ENCODE measurements around the gene RPH3AL. TPM values are rescaled to one million over a fixed set of nuclear protein-coding genes. Genes with fewer than 3 reads are reported as not detected.

RPH3AL gene
- total and polyA plus RNA-seq, 12 donors, result 3.6 to 11.1 (median 6.0) TPM

GRCh38 chr17:265718-266117 is 86.9 kb downstream of the RPH3AL start:
- Histone ChIP-seq H3K36me3 (peaks cover 0 to 9% (median 0%) of the 10 kb centered on the region in 9 donors), H3K27me3 (peaks cover 0 to 3% (median 0%) of the 10 kb centered on the region in 7 donors), H3K4me1 (peaks cover 11 to 42% (median 22%) of the 10 kb centered on the region in 9 donors), H3K4me3 (no peak overlapping the region), H3K27ac (peak overlapping the region in 8 of 10 donors; percentile 32 to 94 (median 86)), H3K9me3 (no peaks in the 10 kb centered on the region)
- intact Hi-C loops (cut with DNase I), result no loop called here
- no peak for TF ChIP-seq CTCF (IDR thresholded peaks at IDR 0.05)
- DNase-seq (peak in 1 of 2 donors; percentile 33), ATAC-seq (peak in 5 of 8 donors; percentile 23 to 49 (median 32))
- 49 to 56% methylated on average over 10 of the region's 10 CpGs for WGBS, 2 donors

GRCh38 chr17:263773-264172 is 88.8 kb downstream of the RPH3AL start:
- WGBS, 2 donors, result 96 to 98% methylated on average over 24 of the region's 24 CpGs

GRCh38 chr17:263271-263670 is 89.3 kb downstream of the RPH3AL start:
- Histone ChIP-seq H3K4me1 (peaks cover 23 to 66% (median 33%) of the 10 kb centered on the region in 9 donors), H3K9me3 (no peaks in the 10 kb centered on the region), H3K27me3 (peaks cover 0 to 18% (median 0%) of the 10 kb centered on the region in 7 donors), H3K36me3 (peaks cover 0 to 9% (median 0%) of the 10 kb centered on the region in 9 donors), H3K4me3 (no peak overlapping the region), H3K27ac (no peak overlapping the region)
- ATAC-seq, result no peak
- no peak for DNase-seq
- TF ChIP-seq CTCF (IDR thresholded peaks at IDR 0.05), result no peak
- WGBS, 2 donors, result 96 to 97% methylated on average over 18 of the region's 18 CpGs
- intact Hi-C loops (cut with DNase I), result no loop called here

More at GRCh38 chr17:263773-264172, 88.8 kb downstream of the RPH3AL start:
- intact Hi-C loops (cut with DNase I), result no loop called here
- H3K36me3 ChIP-seq, result peaks cover 0 to 9% (median 0%) of the 10 kb centered on the region in 9 donors
- peaks cover 0 to 15% (median 0%) of the 10 kb centered on the region in 7 donors for H3K27me3 ChIP-seq
- peaks cover 23 to 61% (median 33%) of the 10 kb centered on the region in 9 donors for H3K4me1 ChIP-seq
- H3K27ac ChIP-seq, result no peak overlapping the region
- TF ChIP-seq CTCF (IDR thresholded peaks at IDR 0.05), result no peak
- no peaks in the 10 kb centered on the region for H3K9me3 ChIP-seq
- no peak overlapping the region for H3K4me3 ChIP-seq
- no peak for DNase-seq
- ATAC-seq, result no peak

GRCh38 chr17:261635-262034 is 91.0 kb downstream of the RPH3AL start:
- peaks cover 0 to 20% (median 0%) of the 10 kb centered on the region in 7 donors for H3K27me3 ChIP-seq
- TF ChIP-seq CTCF (IDR thresholded peaks at IDR 0.05), result no peak
- DNase-seq (no peak), ATAC-seq (peak in 6 of 8 donors; percentile 21 to 52 (median 34))
- intact Hi-C loops (cut with DNase I), result no loop called here
- peaks cover 0 to 9% (median 0%) of the 10 kb centered on the region in 9 donors for H3K36me3 ChIP-seq
- H3K4me3 ChIP-seq, result no peak overlapping the region
- peaks cover 13 to 56% (median 27%) of the 10 kb centered on the region in 9 donors for H3K4me1 ChIP-seq
- 64 to 70% methylated on average over 8 of the region's 8 CpGs for WGBS, 2 donors
- peak overlapping the region in 6 of 10 donors; percentile 19 to 84 (median 62) for H3K27ac ChIP-seq
- H3K9me3 ChIP-seq, result no peaks in the 10 kb centered on the region

Data from heart right ventricle (tissue), 16 donors.